ENCODE results near the gene WWTR1. TPM values are rescaled to one million over a fixed set of nuclear protein-coding genes. Genes with fewer than 3 reads are reported as not detected.

The WWTR1 gene
- total RNA-seq (10 to 100 TPM in 1 of 2 donors, 1 to 10 TPM in 1; 4.5 to 11.8 TPM), polyA plus RNA-seq (1 to 10 TPM; 8.9 to 9.2 TPM)

DNA sequence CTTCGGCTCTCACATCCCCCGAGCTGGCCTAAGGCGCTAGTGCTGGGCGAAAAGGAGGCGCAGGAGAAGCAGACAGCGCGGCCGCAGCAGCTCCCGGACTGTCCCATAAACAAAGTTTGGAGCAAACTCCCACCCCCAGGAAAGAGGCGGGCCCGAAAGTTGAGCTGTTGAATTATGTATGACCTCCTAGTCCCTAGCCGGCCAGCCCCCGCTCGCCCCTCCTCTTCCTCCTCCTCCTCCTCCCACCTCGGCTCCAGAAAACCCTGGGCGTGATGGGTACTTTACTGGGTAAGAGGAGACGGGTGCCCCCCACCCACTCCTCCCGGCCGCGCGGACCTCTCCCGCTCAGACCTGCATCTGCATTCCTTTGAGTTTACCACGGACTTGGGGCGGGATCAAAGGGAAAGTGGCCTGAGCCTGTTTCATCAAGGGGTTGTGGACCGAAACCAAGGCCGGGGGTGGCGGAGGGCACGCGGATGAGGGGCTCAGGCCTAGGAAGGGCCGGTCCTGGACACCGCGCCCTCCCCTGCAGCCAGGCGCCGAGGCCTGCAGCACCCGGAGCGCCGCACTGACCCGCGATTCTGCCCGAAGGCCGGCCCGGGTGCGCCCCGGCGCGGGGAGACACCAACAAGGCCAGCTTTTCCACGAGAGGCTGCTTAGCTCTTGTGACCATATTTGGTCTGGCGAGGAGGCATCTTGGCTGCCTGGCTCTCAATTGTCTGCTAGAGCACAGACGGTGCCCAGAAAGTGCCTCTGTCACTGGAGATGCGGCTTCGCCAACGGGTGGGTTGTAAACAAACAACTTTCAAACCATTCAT lies at the start of gene WWTR1:
Gene WWTR1, minus strand, starts transcription at position 100 of the 818 bp plus-strand sequence. CDS start 719 bp downstream, outside the sequence.
- peak within 1 kb of the TSS; percentile 82 to 95 for H3K9ac ChIP-seq (ENCODE audit: low read depth in 1 of 2, low read length in 2 of 2)
- peak; percentile 65 for TF ChIP-seq TAF1 (conservative IDR thresholded peaks at IDR 0.05)
- TF ChIP-seq FOXA2 (IDR thresholded peaks at IDR 0.05): no peak
- TF ChIP-seq, protein P1, sequence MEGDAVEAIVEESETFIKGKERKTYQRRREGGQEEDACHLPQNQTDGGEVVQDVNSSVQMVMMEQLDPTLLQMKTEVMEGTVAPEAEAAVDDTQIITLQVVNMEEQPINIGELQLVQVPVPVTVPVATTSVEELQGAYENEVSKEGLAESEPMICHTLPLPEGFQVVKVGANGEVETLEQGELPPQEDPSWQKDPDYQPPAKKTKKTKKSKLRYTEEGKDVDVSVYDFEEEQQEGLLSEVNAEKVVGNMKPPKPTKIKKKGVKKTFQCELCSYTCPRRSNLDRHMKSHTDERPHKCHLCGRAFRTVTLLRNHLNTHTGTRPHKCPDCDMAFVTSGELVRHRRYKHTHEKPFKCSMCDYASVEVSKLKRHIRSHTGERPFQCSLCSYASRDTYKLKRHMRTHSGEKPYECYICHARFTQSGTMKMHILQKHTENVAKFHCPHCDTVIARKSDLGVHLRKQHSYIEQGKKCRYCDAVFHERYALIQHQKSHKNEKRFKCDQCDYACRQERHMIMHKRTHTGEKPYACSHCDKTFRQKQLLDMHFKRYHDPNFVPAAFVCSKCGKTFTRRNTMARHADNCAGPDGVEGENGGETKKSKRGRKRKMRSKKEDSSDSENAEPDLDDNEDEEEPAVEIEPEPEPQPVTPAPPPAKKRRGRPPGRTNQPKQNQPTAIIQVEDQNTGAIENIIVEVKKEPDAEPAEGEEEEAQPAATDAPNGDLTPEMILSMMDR (IDR thresholded peaks at IDR 0.05; ENCODE audit: low read depth, low read length, missing input control): no peak
- TF ChIP-seq SP1 (IDR thresholded peaks at IDR 0.05): peak; percentile 70
- TF ChIP-seq YY1 (IDR thresholded peaks at IDR 0.05): peak; percentile 83
- peak; percentile 82 for TF ChIP-seq REST (IDR thresholded peaks at IDR 0.05)
- TF ChIP-seq FOXA1 (IDR thresholded peaks at IDR 0.05): no peak
- TF ChIP-seq RAD21 (IDR thresholded peaks at IDR 0.05): peak; percentile 39 to 40
- TF ChIP-seq GABPA (IDR thresholded peaks at IDR 0.05 in 1 of 2, conservative IDR thresholded peaks at IDR 0.05 in 1 of 2): peak in 1 of 2 donors; percentile 30
- TF ChIP-seq EGR1 (IDR thresholded peaks at IDR 0.05; ENCODE audit: low read depth in 2 of 2): peak; percentile 62 to 67
- TF ChIP-seq RXRA (IDR thresholded peaks at IDR 0.05): peak; percentile 64 to 67
- TF ChIP-seq, protein P2, sequence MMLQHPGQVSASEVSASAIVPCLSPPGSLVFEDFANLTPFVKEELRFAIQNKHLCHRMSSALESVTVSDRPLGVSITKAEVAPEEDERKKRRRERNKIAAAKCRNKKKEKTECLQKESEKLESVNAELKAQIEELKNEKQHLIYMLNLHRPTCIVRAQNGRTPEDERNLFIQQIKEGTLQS (IDR thresholded peaks at IDR 0.05): no peak
- TF ChIP-seq, protein P3, sequence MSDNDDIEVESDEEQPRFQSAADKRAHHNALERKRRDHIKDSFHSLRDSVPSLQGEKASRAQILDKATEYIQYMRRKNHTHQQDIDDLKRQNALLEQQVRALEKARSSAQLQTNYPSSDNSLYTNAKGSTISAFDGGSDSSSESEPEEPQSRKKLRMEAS (IDR thresholded peaks at IDR 0.05): peak; percentile 24
- no peak for TF ChIP-seq HNF4G (IDR thresholded peaks at IDR 0.05)
- TF ChIP-seq HNF4A (conservative IDR thresholded peaks at IDR 0.05): peak; percentile 21 to 44
- TF ChIP-seq JUND (IDR thresholded peaks at IDR 0.05): peak in 1 of 2 donors; percentile 14
- peak; percentile 79 for TF ChIP-seq NR2F2 (IDR thresholded peaks at IDR 0.05)
- TF ChIP-seq, protein P4, sequence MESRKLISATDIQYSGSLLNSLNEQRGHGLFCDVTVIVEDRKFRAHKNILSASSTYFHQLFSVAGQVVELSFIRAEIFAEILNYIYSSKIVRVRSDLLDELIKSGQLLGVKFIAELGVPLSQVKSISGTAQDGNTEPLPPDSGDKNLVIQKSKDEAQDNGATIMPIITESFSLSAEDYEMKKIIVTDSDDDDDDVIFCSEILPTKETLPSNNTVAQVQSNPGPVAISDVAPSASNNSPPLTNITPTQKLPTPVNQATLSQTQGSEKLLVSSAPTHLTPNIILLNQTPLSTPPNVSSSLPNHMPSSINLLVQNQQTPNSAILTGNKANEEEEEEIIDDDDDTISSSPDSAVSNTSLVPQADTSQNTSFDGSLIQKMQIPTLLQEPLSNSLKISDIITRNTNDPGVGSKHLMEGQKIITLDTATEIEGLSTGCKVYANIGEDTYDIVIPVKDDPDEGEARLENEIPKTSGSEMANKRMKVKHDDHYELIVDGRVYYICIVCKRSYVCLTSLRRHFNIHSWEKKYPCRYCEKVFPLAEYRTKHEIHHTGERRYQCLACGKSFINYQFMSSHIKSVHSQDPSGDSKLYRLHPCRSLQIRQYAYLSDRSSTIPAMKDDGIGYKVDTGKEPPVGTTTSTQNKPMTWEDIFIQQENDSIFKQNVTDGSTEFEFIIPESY (IDR thresholded peaks at IDR 0.05): no peak

More for the DNA sequence above, at the start of gene WWTR1:
- Histone ChIP-seq H3K36me3 (ENCODE audit: control insufficient read depth in 4 of 4, insufficient read depth in 3 of 4, low read depth in 1 of 4, low read length in 3 of 4) (peaks cover 0 to 2% (median 0%) of the 10 kb centered on the region in 4 donors), H3K4me1 (ENCODE audit: control insufficient read depth in 4 of 4, insufficient read depth in 4 of 4, low read length in 3 of 4) (peaks cover 3 to 28% (median 17%) of the 10 kb centered on the region in 4 donors), H3K27ac (ENCODE audit: low read depth in 1 of 2, low read length in 2 of 2) (peak within 1 kb of the TSS; percentile 93 to 98), H3K9me3 (ENCODE audit: control insufficient read depth in 4 of 4, low read length in 3 of 4) (no peaks in the 10 kb centered on the region), H3K4me3 (ENCODE audit: low read depth in 1 of 3, low read length in 3 of 3) (peak within 1 kb of the TSS; percentile 57 to 88 (median 65)), H3K27me3 (ENCODE audit: control insufficient read depth in 4 of 4, insufficient read depth in 4 of 4, low read length in 3 of 4) (peaks cover 0 to 2% (median 0%) of the 10 kb centered on the region in 4 donors)
- WGBS: under 1% methylated on average over 52 of the region's 52 CpGs
- DNase-seq (ENCODE audit: low spot score): peak; percentile 58

All from liver (tissue), 9 donors.